ENCODE measurements around the gene HOXA10. TPM values are rescaled to one million over a fixed set of nuclear protein-coding genes. Genes with fewer than 3 reads are reported as not detected.
A peak's percentile ranks its signal among the peaks of the same experiment; 100 is the strongest.

HOXA10 gene
- total RNA-seq, 2 donors from 2014 or later, result 8.9 to 9.2 TPM

GRCh38 chr7:27205325-27206280 lies 31.5 kb upstream of the HOXA10 start:
- DNase-seq (ENCODE audit: low spot score), result peak; percentile 61
- intact Hi-C loops (cut with DNase I), result loop anchor here in 1 of 2 donors (10.0 kb wide), 1 partner anchor 369 kb away; no protein-coding TSS in a partner anchor

- intact Hi-C loops (cut with DNase I), result loop anchor here in 1 of 2 donors (10.0 kb wide), 1 partner anchor 370 kb away; no protein-coding TSS in a partner anchor
These were observed 30.8 kb upstream of the HOXA10 start for GRCh38 chr7:27204851-27205322.

GRCh38 chr7:27203964-27204594 lies 30.0 kb upstream of the HOXA10 start:
- intact Hi-C loops (cut with DNase I), result loop anchor here in 1 of 2 donors (10.0 kb wide), 1 partner anchor 371 kb away; no protein-coding TSS in a partner anchor
- no peak for DNase-seq (ENCODE audit: low spot score)

More at GRCh38 chr7:27204851-27205322, 30.8 kb upstream of the HOXA10 start:
- peak; percentile 80 for DNase-seq (ENCODE audit: low spot score)

- intact Hi-C loops (cut with DNase I), result loop anchor here in 1 of 2 donors (10.0 kb wide), 1 partner anchor 371 kb away; no protein-coding TSS in a partner anchor
- no peak for DNase-seq (ENCODE audit: low spot score)
These were observed 29.3 kb upstream of the HOXA10 start for GRCh38 chr7:27203365-27203953.

GRCh38 chr7:27202862-27203134 lies 28.7 kb upstream of the HOXA10 start:
- no peak for DNase-seq (ENCODE audit: low spot score)
- intact Hi-C loops (cut with DNase I), result loop anchor here in 1 of 2 donors (10.0 kb wide), 1 partner anchor 372 kb away; no protein-coding TSS in a partner anchor

- DNase-seq (ENCODE audit: low spot score), result peak; percentile 58
- intact Hi-C loops (cut with DNase I), result loop anchor here in 1 of 2 donors (10.0 kb wide), 1 partner anchor 373 kb away; no protein-coding TSS in a partner anchor
These were observed 28.1 kb upstream of the HOXA10 start for GRCh38 chr7:27202018-27202861.

GRCh38 chr7:27201580-27202017 lies 27.5 kb upstream of the HOXA10 start:
- no peak for DNase-seq (ENCODE audit: low spot score)
- intact Hi-C loops (cut with DNase I), result loop anchor here in 1 of 2 donors (10.0 kb wide), 1 partner anchor 373 kb away; no protein-coding TSS in a partner anchor

- DNase-seq (ENCODE audit: low spot score), result no peak
- intact Hi-C loops (cut with DNase I), result loop anchor here in 1 of 2 donors (10.0 kb wide), 1 partner anchor 374 kb away; no protein-coding TSS in a partner anchor
These were observed 26.9 kb upstream of the HOXA10 start for GRCh38 chr7:27200761-27201579.

GRCh38 chr7:27199849-27200760 lies 26.0 kb upstream of the HOXA10 start, which contains the start of gene HOXA13:
HOXA13 (minus strand) TSS chr7:27200091; CDS start chr7:27200077, 14 bp downstream.
- intact Hi-C loops (cut with DNase I), result loop anchor here (10.0 kb wide), 2 partner anchors 375 to 895 kb away; no protein-coding TSS in a partner anchor
- peak; percentile 74 for DNase-seq (ENCODE audit: low spot score)

GRCh38 chr7:27198871-27199801 lies 25.0 kb upstream of the HOXA10 start:
- intact Hi-C loops (cut with DNase I), result loop anchor here in 1 of 2 donors (10.0 kb wide), 1 partner anchor 896 kb away; no protein-coding TSS in a partner anchor
- DNase-seq (ENCODE audit: low spot score), result peak; percentile 77

GRCh38 chr7:27198138-27198841 lies 24.2 kb upstream of the HOXA10 start:
- intact Hi-C loops (cut with DNase I), result loop anchor here in 1 of 2 donors (10.0 kb wide), 1 partner anchor 897 kb away; no protein-coding TSS in a partner anchor
- DNase-seq (ENCODE audit: low spot score), result peak; percentile 68

- intact Hi-C loops (cut with DNase I), result loop anchor here in 1 of 2 donors (10.0 kb wide), 1 partner anchor 897 kb away; no protein-coding TSS in a partner anchor
- DNase-seq (ENCODE audit: low spot score), result no peak
These were observed 23.3 kb upstream of the HOXA10 start for GRCh38 chr7:27197137-27198042.

- DNase-seq (ENCODE audit: low spot score), result peak; percentile 94
- intact Hi-C loops (cut with DNase I), result loop anchor here in 1 of 2 donors (10.0 kb wide), 1 partner anchor 898 kb away; no protein-coding TSS in a partner anchor
These were observed 22.2 kb upstream of the HOXA10 start for GRCh38 chr7:27196287-27196767.

All from posterior vena cava (tissue), 2 donors.